ENCODE data around the gene OR3A2. TPM values are rescaled to one million over a fixed set of nuclear protein-coding genes. Genes with fewer than 3 reads are reported as not detected.
"Not testable (repeated sequence)": the region's sequence is repeated elsewhere in the genome, so short reads cannot be mapped to it uniquely, and the experiment has no call there.

Gene OR3A2
- total and polyA plus RNA-seq, 2 donors (not counting 1 experiment from before 2014, with no cell fraction given), result not detected

DNA sequence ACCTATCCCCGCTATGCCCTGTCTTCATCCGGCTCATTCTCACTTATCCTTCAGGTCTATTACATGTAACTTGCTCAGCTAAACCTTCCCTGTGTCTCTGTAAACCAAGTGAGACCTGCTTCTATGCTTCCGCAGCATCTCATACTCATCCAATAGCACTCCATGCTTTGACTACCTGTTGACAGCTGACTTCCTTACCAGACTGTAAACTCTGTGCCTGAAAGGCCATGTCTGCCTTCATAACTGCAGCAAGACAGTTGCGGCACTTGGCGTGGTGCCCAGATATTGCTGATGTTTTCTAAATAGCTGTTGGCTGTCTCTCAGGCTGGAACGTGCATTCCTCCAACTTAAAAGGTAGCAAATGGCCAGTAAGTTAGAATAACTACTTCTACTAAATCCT is 13.9 kb upstream of the OR3A2 start:
- H3K9me3 ChIP-seq (ENCODE audit: control insufficient read depth, insufficient read depth, low read depth, low read length), result no peaks in the 10 kb centered on the region
- H3K4me3 ChIP-seq (replicated peaks in 1 of 4; ENCODE audit: control extremely low read depth in 1 of 4, insufficient read depth in 1 of 4, low read depth in 3 of 4, low read length in 4 of 4), result no peak overlapping the region
- no peak overlapping the region for H3K27ac ChIP-seq (ENCODE audit: insufficient read depth, low read length)
- H3K27me3 ChIP-seq (ENCODE audit: control insufficient read depth, insufficient read depth, low read length), result no peaks in the 10 kb centered on the region
- TF ChIP-seq CTCF (conservative IDR thresholded peaks at IDR 0.05 in 1 of 2, IDR thresholded peaks at IDR 0.05 in 1 of 2; ENCODE audit: low read depth in 1 of 2, low read length in 2 of 2) (no peak), EZH2 (IDR thresholded peaks at IDR 0.05; ENCODE audit: low read length, missing control alignments) (no peak)
- H3K36me3 ChIP-seq (ENCODE audit: control insufficient read depth, insufficient read depth, low read length), result no peaks in the 10 kb centered on the region
- no peaks in the 10 kb centered on the region for H4K20me1 ChIP-seq (ENCODE audit: control insufficient read depth, extremely low read depth, insufficient read depth, low read length)
- no peaks in the 10 kb centered on the region for H3K4me1 ChIP-seq (ENCODE audit: control insufficient read depth, extremely low read depth, insufficient read depth, low read length)
- no peak overlapping the region for H2AFZ ChIP-seq (ENCODE audit: low read length)
- H3K79me2 ChIP-seq (ENCODE audit: control insufficient read depth, insufficient read depth, low read length), result no peaks in the 10 kb centered on the region
- H3K9ac ChIP-seq (ENCODE audit: insufficient read depth, low read length), result no peak overlapping the region
- no peak overlapping the region for H3K4me2 ChIP-seq (ENCODE audit: extremely low read depth, insufficient read depth, low read length)
- no peak for DNase-seq (ENCODE audit: low read depth in 2 of 2)

DNA sequence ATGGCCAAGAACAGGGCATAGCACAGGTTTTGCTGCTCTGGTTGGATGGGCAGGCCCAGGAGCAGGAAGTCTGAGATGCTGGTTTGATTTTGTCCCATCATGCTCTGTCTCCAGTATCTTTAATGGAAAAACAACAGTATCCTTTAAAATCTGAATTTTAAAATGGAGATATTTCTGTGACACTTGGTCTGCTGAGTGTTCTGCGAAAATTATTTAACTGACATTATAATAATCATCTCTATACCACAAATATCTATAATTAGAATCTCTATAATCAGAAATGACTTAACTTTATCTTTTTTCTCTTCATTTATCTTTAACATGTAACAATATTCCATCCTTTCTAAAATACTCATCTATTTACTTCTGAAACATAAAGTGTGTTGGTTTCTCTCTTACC is 12.2 kb upstream of the OR3A2 start, which contains the start of gene OR1E1:
OR1E1 (minus strand) TSS at position 101 of the 400 bp plus-strand sequence; CDS start at position 101, 0 bp downstream.
- H3K4me3 ChIP-seq (replicated peaks in 1 of 4; ENCODE audit: control extremely low read depth in 1 of 4, insufficient read depth in 1 of 4, low read depth in 3 of 4, low read length in 4 of 4), result no peak within 1 kb of the TSS
- no peak within 1 kb of the TSS for H3K9ac ChIP-seq (ENCODE audit: insufficient read depth, low read length)
- H3K36me3 ChIP-seq (ENCODE audit: control insufficient read depth, insufficient read depth, low read length), result no peaks in the 10 kb centered on the region
- no peaks in the 10 kb centered on the region for H3K79me2 ChIP-seq (ENCODE audit: control insufficient read depth, insufficient read depth, low read length)
- no peak for DNase-seq (ENCODE audit: low read depth in 2 of 2)
- no peak within 1 kb of the TSS for H3K4me2 ChIP-seq (ENCODE audit: extremely low read depth, insufficient read depth, low read length)
- TF ChIP-seq EZH2 (IDR thresholded peaks at IDR 0.05; ENCODE audit: low read length, missing control alignments) (no peak), CTCF (conservative IDR thresholded peaks at IDR 0.05 in 1 of 2, IDR thresholded peaks at IDR 0.05 in 1 of 2; ENCODE audit: low read depth in 1 of 2, low read length in 2 of 2) (no peak)
- H3K4me1 ChIP-seq (ENCODE audit: control insufficient read depth, extremely low read depth, insufficient read depth, low read length), result no peaks in the 10 kb centered on the region
- no peak within 1 kb of the TSS for H2AFZ ChIP-seq (ENCODE audit: low read length)
- no peaks in the 10 kb centered on the region for H4K20me1 ChIP-seq (ENCODE audit: control insufficient read depth, extremely low read depth, insufficient read depth, low read length)
- H3K27me3 ChIP-seq (ENCODE audit: control insufficient read depth, insufficient read depth, low read length), result no peaks in the 10 kb centered on the region
- no peak within 1 kb of the TSS for H3K27ac ChIP-seq (ENCODE audit: insufficient read depth, low read length)
- H3K9me3 ChIP-seq (ENCODE audit: control insufficient read depth, insufficient read depth, low read depth, low read length), result no peaks in the 10 kb centered on the region

DNA sequence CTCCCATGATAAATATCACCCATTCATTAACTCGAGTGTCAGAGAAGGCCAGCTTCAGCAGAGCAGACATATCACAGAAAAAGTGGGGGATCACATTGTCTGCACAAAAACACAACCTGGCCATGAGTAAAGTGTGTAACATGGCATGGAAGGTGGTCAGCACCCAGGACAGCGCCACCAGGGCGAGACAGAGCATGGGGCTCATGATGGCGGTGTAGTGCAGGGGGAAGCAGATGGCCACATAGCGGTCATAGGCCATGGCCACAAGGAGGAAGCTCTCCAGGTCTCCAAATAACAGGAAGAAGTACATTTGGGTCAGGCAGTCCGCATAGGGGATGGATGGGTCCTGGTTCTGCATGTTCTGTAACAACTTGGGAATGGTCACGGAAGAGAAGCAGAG is 11.7 kb upstream of the OR3A2 start:
- not testable (repeated sequence) for H3K4me2 ChIP-seq (ENCODE audit: extremely low read depth, insufficient read depth, low read length); H3K27me3 ChIP-seq (ENCODE audit: control insufficient read depth, insufficient read depth, low read length); H3K9me3 ChIP-seq (ENCODE audit: control insufficient read depth, insufficient read depth, low read depth, low read length); H3K27ac ChIP-seq (ENCODE audit: insufficient read depth, low read length); DNase-seq (ENCODE audit: low read depth in 2 of 2); H3K4me1 ChIP-seq (ENCODE audit: control insufficient read depth, extremely low read depth, insufficient read depth, low read length); H3K79me2 ChIP-seq (ENCODE audit: control insufficient read depth, insufficient read depth, low read length); H3K36me3 ChIP-seq (ENCODE audit: control insufficient read depth, insufficient read depth, low read length); H3K4me3 ChIP-seq (replicated peaks in 1 of 4; ENCODE audit: control extremely low read depth in 1 of 4, insufficient read depth in 1 of 4, low read depth in 3 of 4, low read length in 4 of 4); H2AFZ ChIP-seq (ENCODE audit: low read length); H4K20me1 ChIP-seq (ENCODE audit: control insufficient read depth, extremely low read depth, insufficient read depth, low read length); H3K9ac ChIP-seq (ENCODE audit: insufficient read depth, low read length)

Measured in fibroblast of lung (primary cell).